Measurements from ENCODE around the gene MACROD2.

MACROD2 gene

DNA sequence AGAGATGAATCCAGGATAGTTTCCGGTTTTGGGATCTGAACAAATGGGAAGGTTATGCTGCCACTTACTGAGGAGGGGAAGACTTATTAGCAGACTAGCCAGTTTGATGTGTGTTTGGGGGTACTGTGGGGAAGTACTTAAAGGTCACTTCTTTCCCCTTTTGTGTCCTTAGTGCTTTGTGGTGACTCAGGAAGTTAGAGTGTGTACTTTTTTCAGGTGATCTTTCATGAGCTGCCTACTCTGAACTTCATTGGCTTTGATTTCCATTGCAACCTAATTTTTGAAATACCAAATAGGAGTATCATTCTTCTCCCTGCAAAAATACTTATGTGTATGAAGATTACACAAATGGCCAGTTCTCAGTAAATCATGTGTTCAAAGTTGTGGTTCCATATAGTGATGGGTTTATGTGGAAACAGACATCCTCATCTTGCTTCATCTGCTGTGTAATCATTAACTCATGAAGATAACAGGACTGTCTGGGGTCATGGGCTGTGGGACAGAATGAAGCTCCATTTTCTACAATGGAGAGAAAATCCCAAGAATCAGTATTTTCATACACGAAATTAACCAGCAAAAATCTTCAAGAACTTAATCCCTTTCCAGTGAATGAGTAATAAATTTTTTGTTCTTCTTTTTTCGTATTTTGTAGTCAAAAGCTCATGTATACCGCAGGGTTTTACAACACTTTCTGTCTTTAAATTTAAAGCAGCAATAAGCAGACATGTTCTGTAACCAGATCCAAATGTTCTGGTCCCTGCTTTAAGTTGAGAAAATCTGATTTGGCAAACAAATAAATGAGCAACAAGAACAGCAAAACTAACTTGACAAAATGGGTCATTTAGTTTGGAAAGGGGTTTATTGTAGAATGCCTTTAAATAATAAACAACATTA lies 614.3 kb downstream of the MACROD2 start:
- no peak for DNase-seq

DNA sequence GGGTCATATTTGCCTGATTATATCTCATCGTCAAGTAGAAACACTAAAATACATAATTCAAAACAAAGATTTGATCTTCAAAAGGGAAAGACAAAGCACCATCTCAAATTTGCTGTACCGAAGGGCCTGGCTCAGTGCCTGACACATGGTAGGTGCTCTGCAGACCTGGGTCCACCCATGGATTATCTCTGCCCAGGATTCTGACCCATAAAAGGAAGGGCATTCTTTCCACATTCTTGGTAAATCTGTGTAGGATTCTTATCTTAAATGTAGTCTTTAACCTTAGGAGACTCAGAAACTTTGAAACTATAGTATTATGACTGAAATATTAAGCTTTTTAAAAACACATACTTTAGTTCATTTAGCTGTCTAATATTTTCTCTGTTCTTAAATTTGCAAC lies 616.2 kb downstream of the MACROD2 start:
- DNase-seq: no peak

DNA sequence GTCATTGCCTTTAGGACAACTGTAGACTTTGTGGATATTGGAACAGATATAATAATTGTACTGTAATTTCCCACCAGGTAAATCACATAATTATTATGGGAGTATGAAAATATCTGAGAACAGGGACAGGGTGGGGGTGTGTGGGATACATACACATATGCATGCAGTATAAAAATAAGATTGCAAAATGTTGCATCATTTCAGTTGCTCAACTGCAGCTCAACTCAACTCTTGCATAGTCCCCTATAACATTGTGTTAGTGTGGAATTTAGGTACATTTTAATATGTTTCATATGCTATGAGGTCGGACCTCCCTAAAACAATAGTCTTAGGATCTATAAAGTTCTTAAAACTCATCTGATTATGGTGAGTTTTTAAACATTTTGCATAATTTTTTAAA lies 617.1 kb downstream of the MACROD2 start:
- no peak for DNase-seq

DNA sequence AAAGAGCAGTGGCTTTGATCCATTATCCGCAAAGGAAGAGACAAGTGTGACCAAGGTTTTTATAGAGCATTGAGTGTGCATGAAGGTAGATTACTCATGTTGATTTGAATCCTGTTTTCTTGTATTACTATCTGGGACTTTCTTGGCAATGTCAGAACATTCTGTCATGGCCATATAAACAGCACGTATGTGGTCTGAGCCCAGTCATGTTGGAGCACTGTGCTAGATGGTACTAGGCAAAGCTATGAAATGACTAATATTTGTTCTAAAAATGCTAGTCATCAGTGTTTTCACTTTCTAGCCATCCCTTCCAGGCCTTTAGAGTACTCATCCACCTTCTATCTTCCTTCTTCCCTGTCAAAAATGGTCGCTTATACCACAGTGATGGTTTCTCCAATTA lies 620.7 kb downstream of the MACROD2 start:
- no peak for DNase-seq

DNA sequence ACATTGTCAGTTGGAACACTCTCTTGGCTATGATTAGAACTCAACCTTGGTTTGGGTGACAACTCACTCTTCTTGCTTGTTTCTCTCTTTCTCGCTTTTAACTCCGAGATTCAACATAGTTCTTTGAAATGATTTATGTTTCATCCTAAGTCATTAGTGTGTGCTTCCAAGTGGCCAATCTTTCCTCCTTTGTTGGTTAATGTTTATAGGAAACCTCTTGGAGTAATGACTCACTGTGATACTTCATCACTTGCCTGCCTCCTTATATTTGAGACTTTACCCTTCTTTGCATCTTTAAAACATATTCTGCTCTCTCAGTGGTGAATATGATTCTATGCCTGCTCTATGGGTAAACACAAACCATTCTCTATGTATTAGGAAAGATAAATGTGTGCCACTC lies 621.8 kb downstream of the MACROD2 start:
- DNase-seq: no peak

DNA sequence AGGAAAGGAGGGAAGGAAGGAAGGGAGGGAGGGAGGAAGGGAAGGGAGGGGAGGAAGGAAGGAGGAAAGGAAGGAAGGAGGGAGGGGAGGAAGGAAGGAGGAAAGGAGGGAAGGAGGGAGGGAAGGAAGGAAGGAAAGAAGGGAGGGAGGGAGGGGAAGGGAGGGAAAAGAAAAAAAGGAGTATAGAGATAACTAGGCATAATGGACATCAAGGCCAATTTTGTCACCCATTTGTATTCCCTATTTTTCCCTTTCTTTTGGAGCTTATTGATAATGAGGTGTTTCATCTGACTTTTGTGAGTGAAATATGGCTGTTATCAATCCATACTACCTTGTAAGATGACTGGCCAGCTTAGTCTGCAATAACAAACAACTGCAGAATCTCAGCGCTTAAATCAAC lies 624.1 kb downstream of the MACROD2 start:
- DNase-seq: no peak

DNA sequence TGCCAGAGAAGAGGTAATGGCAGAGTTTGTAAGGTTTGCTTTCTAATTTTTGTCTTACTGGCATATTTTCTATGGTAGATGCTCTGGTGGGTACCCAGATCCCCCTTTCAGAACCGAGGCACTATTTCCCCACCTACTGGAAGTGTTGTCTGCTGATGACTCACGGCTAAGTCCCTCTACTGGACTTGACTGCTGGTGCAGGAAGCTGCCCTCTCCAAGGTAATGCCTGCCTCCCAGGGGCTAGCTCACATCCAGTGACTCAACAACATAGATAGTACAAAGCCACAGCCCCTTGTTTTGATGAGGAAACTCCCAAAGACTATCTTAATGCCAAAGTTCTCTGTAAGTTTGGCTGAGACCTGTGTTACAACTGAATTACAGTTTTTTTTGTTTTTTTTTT lies 627.5 kb downstream of the MACROD2 start:
- DNase-seq: no peak

DNA sequence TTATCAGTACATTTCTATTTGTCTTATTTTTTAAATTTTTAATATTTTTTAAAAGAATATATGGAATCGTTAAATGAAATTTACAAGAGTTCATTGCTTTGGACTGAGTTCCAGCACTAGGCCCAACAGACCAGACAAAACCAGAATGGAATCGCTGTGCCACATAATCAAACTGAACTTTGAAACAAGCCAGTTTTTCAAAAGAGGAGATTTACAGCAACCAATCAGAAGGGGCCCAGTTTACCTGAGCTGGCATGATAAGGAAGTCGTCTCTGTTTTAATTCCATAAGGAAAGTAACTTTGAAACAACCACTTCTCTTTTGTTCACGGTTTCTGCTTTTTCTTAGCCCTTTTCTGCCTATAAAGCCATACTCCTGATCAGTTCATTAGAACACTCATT lies 635.7 kb downstream of the MACROD2 start:
- no peak for DNase-seq

DNA sequence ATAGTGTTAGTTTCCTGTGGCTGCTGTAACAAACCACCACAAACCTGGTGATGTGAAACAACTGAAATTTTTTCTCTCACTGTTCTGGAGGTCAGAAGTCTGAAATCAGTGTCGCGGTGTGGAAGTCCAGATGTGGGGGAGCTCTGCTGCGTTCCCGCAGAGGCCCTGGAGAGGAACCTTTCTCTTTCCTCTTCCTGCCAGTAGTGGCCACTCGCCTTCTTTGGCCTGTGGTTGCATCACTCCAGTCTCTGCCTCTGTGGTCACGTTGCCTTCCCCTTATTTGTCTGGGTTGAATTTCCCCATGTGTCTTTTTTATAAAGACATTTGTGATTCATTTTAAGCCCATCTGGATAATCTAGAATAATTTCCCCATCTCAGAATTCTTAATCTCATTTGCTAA lies 637.6 kb downstream of the MACROD2 start:
- DNase-seq: no peak

DNA sequence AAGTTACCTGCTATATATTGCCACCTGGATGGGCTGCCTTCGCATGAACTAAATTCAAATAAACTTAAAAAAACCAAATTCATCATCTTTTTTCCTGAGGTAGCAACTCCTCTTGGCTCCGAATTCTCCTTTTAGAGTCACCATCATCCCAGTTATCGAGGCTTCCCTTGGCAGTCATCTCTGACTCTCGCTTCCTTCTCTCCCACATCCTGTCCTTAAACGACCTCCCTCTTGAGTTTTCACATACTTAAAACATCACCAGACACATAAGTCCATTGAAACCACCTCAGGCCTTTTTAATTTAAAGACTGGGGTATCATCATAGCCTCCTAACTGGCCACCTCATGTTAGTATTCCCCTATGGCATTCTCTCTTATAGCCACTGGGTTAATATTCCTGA lies 638.2 kb downstream of the MACROD2 start:
- no peak for DNase-seq

DNA sequence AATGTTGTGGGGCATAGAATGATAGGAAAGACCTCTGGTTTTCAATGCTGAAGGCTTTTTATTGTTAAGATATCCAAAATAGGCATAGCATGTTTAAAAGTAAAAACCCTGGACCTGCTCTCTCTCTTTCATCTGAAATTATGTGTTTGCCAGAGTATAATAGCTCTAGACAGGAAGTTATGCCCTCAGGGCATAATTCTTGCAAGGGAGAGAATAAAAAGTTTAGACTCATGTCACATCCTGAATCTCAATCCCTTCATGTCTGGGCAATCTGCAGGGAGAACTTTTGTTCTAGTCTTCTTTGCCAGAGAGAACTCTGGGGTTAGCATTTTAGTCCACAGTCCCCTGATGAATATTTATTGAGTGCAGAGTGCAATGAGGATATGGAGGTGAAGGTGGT lies 639.3 kb downstream of the MACROD2 start:
- DNase-seq: no peak

DNA sequence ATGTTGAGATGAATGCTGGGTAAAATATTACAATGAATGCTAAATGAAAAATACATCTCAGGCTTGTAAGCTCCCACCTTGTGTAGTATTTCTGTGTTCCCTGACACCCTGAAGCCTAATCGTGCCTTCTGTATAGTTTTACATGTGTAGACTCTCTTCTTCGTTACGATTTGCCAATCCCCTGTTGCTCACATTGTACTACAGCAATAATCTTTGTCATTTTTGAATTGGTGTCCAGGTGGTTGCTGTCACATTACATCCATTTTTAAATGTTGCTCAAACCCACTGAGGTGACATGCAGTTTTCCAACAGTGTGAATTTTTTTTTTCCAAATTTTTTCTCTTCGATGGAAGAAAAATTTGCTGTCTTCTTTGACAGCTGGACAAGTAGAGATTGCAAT lies 642.1 kb downstream of the MACROD2 start:
- DNase-seq: no peak

DNA sequence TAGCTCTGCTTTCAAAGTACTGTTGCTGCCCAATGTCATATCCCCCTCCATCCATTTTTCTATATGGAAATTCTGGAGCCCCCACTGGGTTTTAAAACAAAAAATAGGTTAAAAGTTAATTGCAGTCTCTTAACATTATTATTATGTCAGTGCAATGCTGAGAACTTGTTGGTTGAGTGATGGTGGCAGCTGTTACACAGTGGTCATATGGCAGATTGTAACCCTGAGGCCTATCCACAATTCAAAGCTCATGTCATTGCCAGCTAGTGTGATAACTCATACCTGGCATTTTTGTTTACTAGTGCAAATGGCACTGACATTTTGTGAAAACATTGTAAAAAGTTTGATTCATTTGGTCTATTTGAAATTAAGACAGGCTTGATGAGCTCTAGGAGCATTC lies 647.8 kb downstream of the MACROD2 start:
- DNase-seq: no peak

DNA sequence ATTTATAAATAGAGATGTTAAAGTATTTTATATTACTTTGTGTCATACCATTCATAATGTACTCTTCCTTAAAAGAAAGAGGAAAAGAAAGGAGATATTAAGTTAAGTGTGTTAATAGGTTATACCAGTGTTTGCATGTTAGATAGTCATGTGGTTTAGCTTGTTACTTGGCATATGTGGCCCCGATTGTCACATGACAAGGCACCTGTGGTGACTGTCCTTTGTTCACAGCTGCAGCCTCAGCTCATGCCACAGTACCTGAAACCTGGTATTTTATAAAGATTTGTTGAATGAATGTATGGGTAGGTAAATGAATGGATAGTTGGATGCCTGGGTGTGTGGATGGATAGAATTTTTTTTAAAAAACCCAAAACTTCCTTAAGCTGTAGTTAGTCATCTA lies 648.2 kb downstream of the MACROD2 start:
- DNase-seq: no peak

DNA sequence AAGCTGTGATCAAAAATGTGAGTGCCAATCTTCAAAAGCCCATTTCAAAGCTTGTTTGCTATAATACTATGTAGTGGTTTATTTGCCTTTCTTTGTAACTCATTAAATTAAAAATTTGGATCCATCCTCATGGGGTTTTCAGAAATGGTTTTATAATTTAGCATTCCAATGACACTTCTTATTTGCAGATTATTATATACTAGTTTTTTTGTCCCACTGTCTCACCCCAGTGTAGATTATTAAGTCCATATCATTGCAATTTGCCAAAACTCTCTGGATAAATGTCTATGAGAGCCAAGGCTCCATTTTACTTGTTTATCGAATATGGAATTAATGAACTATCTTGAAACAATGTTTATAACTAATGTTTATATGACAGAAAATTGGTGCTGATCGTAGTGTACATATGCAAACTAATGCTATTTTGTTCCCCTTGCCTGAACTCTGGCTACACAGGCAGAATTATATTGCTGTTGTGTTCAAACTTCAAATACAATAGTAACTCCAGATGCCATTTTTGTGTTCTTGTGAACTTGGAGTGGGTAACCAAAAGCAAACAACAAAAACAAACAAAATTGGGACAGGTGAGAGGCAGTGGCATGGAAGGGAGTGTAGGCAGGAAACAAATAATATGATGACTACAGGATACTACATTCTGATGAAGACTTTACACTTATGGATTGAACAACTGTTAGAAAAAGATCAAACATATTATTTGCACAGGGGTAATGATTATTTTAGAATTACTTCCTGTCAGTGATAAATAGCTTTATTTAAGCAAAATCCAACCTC lies 649.2 kb downstream of the MACROD2 start:
- no peak for DNase-seq

DNA sequence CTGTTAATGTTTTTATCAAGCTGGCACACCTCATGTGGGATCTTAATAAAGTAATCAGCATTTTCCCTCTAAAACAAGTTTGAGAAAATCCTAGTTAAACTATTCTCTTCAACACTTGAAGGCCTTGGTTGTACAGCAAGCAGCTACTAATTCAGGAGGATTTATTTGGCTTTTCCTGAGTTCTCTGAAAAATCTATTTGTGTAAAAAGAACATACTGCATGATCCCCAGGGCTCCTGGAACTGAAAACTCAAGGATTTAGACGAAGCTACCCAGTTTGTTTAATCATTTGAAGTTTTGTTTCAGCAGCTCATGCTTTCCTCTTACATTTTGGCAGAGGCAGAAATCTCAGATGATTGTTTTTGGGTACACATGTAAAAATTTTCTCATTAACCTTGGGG lies 651.7 kb downstream of the MACROD2 start:
- DNase-seq: no peak

DNA sequence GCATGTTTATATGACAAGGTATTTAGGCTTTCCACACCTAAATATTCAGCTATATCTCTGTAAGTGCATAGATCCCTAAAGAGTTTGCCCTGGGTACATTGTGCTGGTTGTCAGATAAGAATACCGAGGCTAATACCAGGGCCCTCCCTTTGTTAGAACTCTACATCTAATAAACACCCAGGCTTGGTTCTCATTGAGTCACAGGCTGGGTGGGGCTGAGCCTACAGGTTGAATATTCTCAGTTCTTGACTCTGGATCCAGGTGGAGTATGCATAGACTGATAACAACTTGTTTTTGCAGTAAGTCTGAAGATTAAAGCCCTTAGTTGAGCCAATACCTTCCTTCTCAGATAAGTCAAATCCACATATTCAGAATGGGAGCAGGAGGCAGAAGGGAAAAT lies 654.3 kb downstream of the MACROD2 start:
- no peak for DNase-seq

DNA sequence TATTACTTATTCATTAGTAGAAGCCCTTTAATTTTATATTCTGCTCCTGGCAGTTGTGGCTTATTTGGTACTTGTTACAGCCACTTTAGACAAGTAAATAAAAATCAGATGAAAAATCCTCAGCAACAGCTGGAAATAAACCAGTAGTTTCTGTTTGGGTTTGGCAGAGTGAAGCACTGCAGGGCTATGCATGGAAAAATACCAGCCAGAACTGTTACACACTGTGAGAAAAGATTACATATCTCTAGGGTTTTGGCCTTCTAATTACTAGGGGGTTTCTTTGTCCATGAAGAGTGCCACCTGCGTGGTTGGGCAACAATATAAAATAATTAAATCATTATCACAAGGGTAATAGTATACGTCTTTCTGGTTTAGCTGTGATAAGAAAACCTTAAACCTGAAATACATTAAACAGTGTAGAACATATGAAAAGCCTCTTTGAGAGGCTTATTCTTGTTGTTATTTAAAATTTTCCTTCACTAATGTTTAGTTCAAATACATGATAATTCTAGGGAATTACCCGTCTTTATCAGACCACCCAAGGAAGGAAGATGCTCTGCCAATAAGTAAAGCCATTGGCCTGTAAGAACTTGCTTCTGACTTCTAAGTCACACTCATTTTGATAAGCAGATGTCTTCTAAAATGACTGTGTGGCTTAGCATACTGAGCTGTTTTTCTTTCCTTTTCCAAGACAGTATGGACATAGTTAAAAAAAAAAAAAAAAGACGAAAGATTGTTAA lies 662.1 kb downstream of the MACROD2 start:
- DNase-seq: no peak

DNA sequence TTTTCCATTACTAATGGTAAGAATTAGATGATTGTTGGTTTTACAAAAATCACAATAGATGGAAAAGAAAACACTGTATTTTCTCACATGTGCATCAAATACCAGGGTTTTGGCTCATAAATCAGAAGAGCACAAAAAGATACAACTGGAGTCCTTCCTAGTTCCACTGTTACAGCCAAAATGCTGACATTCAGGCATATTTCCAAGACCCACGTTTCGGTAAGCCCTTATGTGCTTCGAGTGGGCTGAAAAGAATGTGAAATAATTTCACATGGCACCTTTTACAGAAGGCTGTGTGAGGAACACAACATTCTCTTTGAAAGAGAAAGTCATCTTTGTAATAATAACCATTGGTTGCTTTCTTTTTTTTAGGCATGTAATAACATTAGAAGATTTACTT lies 668.8 kb downstream of the MACROD2 start:
- DNase-seq: no peak

DNA sequence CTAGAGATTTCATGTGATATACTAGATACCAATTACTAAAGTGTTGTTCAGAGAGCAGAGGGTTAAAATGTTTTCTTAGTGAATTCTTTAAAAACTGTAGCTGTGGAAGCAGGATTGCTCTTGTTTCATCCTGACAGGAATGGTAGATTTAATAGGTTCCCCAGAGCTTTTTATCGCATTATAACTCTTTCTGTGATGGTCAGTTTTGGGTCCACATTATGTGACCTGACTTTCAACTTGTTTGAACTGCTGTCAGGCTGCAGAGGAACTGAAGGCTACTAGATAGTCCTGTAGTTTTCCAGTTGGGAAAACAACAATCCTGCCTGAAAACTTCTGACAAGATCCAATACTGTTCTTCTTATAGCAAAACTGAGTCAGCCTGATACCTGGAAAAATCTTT lies 671.4 kb downstream of the MACROD2 start:
- DNase-seq: no peak

DNA sequence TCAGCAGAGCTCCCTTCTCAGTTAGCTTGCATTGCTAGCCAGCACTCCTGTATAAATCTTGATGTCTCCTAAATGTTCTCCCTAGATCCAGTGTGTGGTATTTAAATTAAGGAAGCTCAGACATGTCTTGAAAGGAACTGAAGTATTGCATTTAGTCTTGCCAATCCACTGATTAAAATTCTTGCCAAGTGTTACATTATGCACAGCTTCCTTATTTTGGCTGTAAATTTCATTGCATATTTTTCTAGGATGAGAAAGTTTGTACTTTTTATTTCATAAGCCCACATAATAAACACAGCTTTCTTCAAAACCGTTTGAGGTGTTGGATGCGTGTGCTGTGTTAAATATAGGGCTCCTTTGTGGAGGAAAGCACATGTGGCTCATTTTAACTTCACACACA lies 671.9 kb downstream of the MACROD2 start:
- DNase-seq: no peak

DNA sequence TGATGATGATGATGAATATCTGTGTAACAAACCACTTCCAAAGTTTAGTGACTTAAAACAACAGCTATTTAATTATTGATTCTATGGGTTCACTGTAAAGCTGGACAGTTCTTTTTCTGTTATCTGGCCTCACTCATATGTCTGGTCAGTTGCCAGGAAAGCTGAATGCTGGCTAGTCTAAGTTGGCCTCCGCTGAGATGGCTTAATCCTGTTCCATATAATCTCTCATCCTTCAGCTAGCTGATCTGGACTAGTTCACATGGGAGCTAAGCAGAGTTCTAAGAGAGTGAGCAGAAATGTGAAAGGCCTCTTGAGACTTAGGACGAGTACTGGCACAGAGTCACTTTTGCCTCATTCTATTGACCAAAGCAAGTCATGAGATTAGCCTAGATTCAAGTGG lies 676.8 kb downstream of the MACROD2 start:
- no peak for DNase-seq

DNA sequence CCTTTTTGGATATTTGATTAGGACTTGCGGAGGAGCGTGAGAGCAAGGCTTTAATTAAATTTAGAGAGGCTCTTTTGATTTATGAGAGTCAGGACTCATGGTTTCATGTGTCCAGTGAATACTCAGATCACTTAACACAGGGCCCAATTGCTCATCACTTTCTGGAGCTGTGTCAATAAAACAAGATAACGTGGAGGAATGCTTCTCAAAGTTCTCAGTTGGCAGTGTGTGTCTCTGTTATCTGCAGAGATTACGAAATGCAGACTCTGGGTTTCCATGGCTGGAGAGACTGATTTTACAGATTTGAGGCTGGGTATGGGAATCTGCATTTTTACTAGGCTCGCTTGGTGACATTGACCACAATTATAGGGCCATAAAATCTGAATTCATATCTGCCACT lies 677.8 kb downstream of the MACROD2 start:
- no peak for DNase-seq

DNA sequence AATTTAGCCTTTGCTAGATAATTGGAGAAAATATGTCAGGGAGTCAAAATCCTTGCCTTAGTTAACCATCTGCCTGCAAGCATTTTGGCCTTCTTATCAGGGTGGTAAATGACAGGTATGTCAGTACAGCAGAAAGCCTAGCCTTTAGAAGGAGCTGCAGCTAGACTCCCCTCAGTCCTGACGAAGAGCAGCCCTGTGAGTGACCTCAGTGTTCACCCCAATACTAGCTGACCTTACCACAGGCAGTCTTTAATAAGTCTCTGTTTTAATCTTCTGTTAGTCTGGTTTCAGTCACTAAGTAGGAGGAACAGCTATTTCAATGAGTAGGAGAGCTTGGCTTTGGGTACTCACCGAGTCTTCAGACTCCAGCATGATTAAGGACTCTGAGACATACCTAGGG lies 682.1 kb downstream of the MACROD2 start:
- DNase-seq: no peak
